ENCODE results near the gene DNMT3A.

- TF ChIP-seq EZH2 (IDR thresholded peaks at IDR 0.05; ENCODE audit: insufficient read depth, poor library complexity, severe bottlenecking), result no peak
- TF ChIP-seq EZH2phosphoT487 (IDR thresholded peaks at IDR 0.05; ENCODE audit: insufficient read depth, low read depth), result no peak
Observed at GRCh38 chr2:25378731-25379490, 37.2 kb upstream of the DNMT3A start.
